Measurements from ENCODE around the gene WDFY3.

GRCh38 chr4:84631573-84631972 is 334.9 kb downstream of the WDFY3 start:
- TF ChIP-seq ZFX (IDR thresholded peaks at IDR 0.05) (no peak), CTCF (conservative IDR thresholded peaks at IDR 0.05) (no peak)

All from C4-2B (cell line).